A673 (cell line): ENCODE results near the gene USP34. TPM values are rescaled to one million over a fixed set of nuclear protein-coding genes. Genes with fewer than 3 reads are reported as not detected.

Source experiments
- BruUV-seq: library from RNA; stranded (reverse); fragments of 400-500 nt; replicated peaks from 2 replicates; lab custom pipeline; 2021; lab: Mats Ljungman, UMichigan
- CTCF ChIA-PET: fragments of 300-600 bp; sonication (Branson Sonifier 250); formaldehyde crosslinking; loops from one replicate; lab custom pipeline; 2022; ENCODE audit warnings: antibody characterized with exemption; lab: Charles Lee
- POLR2A ChIA-PET: fragments of 300-600 bp; sonication (Branson Sonifier 250); formaldehyde crosslinking; loops from one replicate; lab custom pipeline; 2022; ENCODE audit warnings: antibody characterized with exemption; ENCODE audit not compliant: low non-redundant PET; lab: Charles Lee
- DNase-seq: peaks from one replicate; pipeline ENCODE4 v3.0.0-alpha.2; 2015; ENCODE audit warnings: low spot score
- H3K27ac ChIP-seq: fragments of 200-600 bp; sonication (generic); 2 replicates; pipeline ENCODE4 v1.5.1; 2016; ENCODE audit warnings: mixed run types, low read depth, mild to moderate bottlenecking, mixed read lengths, antibody characterized with exemption, low read length; ENCODE audit not compliant: poor library complexity, severe bottlenecking
- H3K27me3 ChIP-seq: fragments of 200-600 bp; sonication (generic); replicated peaks from 2 replicates; pipeline ENCODE4 v1.6.1; 2017; ENCODE audit warnings: mixed run types, low read depth, mild to moderate bottlenecking, mixed read lengths, antibody characterized with exemption, low read length; ENCODE audit not compliant: insufficient read depth, poor library complexity
- H3K36me3 ChIP-seq: fragments of 200-600 bp; sonication (generic); 2 replicates; pipeline ENCODE4 v1.6.1; 2016; ENCODE audit warnings: mixed run types, mild to moderate bottlenecking, mixed read lengths, antibody characterized with exemption, low read length; ENCODE audit not compliant: insufficient read depth, poor library complexity, severe bottlenecking
- H3K4me1 ChIP-seq: fragments of 200-600 bp; sonication (generic); 2 replicates; pipeline ENCODE4 v1.6.1; 2017; ENCODE audit warnings: mixed run types, mild to moderate bottlenecking, mixed read lengths, antibody characterized with exemption, low read length; ENCODE audit not compliant: insufficient read depth, poor library complexity, severe bottlenecking
- H3K4me3 ChIP-seq: fragments of 200-600 bp; sonication (generic); 2 replicates; pipeline ENCODE4 v1.5.1; 2016; ENCODE audit warnings: low read depth, mixed run types, mild to moderate bottlenecking, mixed read lengths, low read length; ENCODE audit not compliant: poor library complexity, severe bottlenecking
- H3K9me3 ChIP-seq: fragments of 200-600 bp; sonication (generic); 2 replicates; pipeline ENCODE4 v1.6.1; 2016; ENCODE audit warnings: mixed run types, low read depth, mild to moderate bottlenecking, mixed read lengths, antibody characterized with exemption, low read length; ENCODE audit not compliant: poor library complexity, severe bottlenecking
- CTCF ChIP-seq: fragments of 300-800, 200-600 bp; sonication (generic); conservative IDR thresholded peaks from 2 replicates; pipeline ENCODE4 v1.5.1; 2017; ENCODE audit warnings: low read depth, mild to moderate bottlenecking, antibody characterized with exemption, low read length, moderate library complexity, mixed read lengths
- EZH2 ChIP-seq: fragments of 200-600 bp; sonication (generic); IDR thresholded peaks from 2 replicates; pipeline ENCODE4 v1.6.1; 2017; ENCODE audit warnings: borderline replicate concordance, low read depth, mild to moderate bottlenecking, mixed read lengths, antibody characterized with exemption, low read length; ENCODE audit not compliant: poor library complexity, severe bottlenecking
- intact Hi-C: fragments of 100-400 bp; cut with micrococcal nuclease; formaldehyde crosslinking; loops from one replicate; pipeline ENCODE4 v1.10.0; 2022; ENCODE audit not compliant: unreplicated experiment
- total RNA-seq: library from RNA; stranded (reverse); gene quantifications from 2 replicates; pipeline ENCODE4 v1.2.3, GENCODE V29; 2021

USP34 gene
- total RNA-seq, 1 experiment from 2014 or later = 98.5 TPM

DNA sequence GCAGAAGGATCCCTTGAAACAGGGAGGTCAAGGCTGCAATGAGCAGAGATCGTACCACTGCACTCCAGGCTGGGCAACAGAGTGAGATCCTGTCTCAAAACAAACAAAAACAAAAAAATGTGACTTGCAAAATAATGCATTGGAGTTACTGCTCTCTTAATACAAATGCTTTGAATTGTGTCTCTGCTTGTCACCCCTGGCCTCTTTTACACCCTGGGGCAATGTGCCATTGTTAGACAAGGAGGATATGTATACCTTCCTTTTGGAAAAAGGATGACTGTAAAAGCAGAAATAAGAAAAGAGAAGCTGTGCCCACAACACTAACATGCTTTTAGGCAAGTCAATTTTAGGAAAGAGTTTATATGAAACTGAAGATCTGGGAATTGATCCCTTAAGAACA is 329.7 kb downstream of the USP34 start:
- TF ChIP-seq CTCF (no peak), EZH2 (no peak)
- no peaks in the 10 kb centered on the region for H3K36me3 ChIP-seq
- no peaks in the 10 kb centered on the region for H3K9me3 ChIP-seq
- no TSS peak for BruUV-seq
- ChIA-PET POLR2A (no interaction called here), CTCF (no interaction called here)
- H3K4me1 ChIP-seq = no peaks in the 10 kb centered on the region
- intact Hi-C loops = no loop called here
- no peaks in the 10 kb centered on the region for H3K27me3 ChIP-seq
- H3K4me3 ChIP-seq = no peak overlapping the region
- no peak for DNase-seq
- no peak overlapping the region for H3K27ac ChIP-seq

- H3K4me3 ChIP-seq = no peak overlapping the region
- BruUV-seq = no TSS peak
- no peaks in the 10 kb centered on the region for H3K27me3 ChIP-seq
- TF ChIP-seq EZH2 (no peak), CTCF (no peak)
- H3K27ac ChIP-seq = no peak overlapping the region
- intact Hi-C loops = no loop called here
- ChIA-PET POLR2A (no interaction called here), CTCF (no interaction called here)
- H3K36me3 ChIP-seq = no peaks in the 10 kb centered on the region
- DNase-seq = no peak
- H3K9me3 ChIP-seq = no peaks in the 10 kb centered on the region
- no peaks in the 10 kb centered on the region for H3K4me1 ChIP-seq
Measured at GRCh38 chr2:61138859-61139258, 332.0 kb downstream of the USP34 start.

Other genes starting within 250 kb of the USP34 start
- 233 and 247 TPM in 2 replicates for gene XPO1, start 67.3 kb upstream of the USP34 start, total RNA-seq